Psoas muscle (tissue), 8 donors: Measurements from ENCODE around the gene BCL11B. TPM values are rescaled to one million over a fixed set of nuclear protein-coding genes. Genes with fewer than 3 reads are reported as not detected.

ENCODE experiments used
- ATAC-seq, 4 donors: fragments of 200-7000 bp; cut with Tn5 transposase; one replicate each; pipeline ENCODE4 v1.9.1; 2020; ENCODE audit warnings: moderate library complexity in 3 of 4, mild to moderate bottlenecking in 2 of 4
- DNase-seq, 2 donors: peaks; one replicate each; pipeline ENCODE4 v3.0.0-alpha.2; 2020
- H3K27ac ChIP-seq: fragments of 200-600 bp; one replicate; pipeline ENCODE4 v1.8.0; 2022
- H3K27me3 ChIP-seq, 3 donors: fragments of 200-600 bp in 1 of 3; one replicate each; pipeline versions ENCODE4 v1.6.1 to v1.8.0; 2013 to 2022; ENCODE audit warnings: low read length in 2 of 3, mild to moderate bottlenecking in 2 of 3, moderate library complexity in 1 of 3; ENCODE audit not compliant: insufficient read depth in 3 of 3
- H3K36me3 ChIP-seq, 2 donors: fragments of 200-600 bp in 1 of 2; one replicate each; pipeline versions ENCODE4 v1.6.1 to v1.8.0; 2013 to 2022; ENCODE audit warnings: low read depth in 1 of 2, mild to moderate bottlenecking in 1 of 2, moderate library complexity in 1 of 2; ENCODE audit not compliant: insufficient read depth in 1 of 2
- H3K4me1 ChIP-seq: fragments of 200-600 bp; one replicate; pipeline ENCODE4 v1.8.0; 2022
- H3K4me3 ChIP-seq: fragments of 200-600 bp; one replicate; pipeline ENCODE4 v1.8.0; 2022; ENCODE audit warnings: mild to moderate bottlenecking
- H3K9me3 ChIP-seq: fragments of 200-600 bp; one replicate; pipeline ENCODE4 v1.8.0; 2022
- CTCF ChIP-seq: fragments of 200-600 bp; IDR thresholded peaks from one replicate; pipeline ENCODE4 v1.8.0; 2022; ENCODE audit warnings: antibody characterized with exemption
- WGBS, 3 donors: extraction: QIAGEN DNeasy Blood & Tissue Kit; methylation state at CpG; one replicate each; pipeline versions ENCODE4 v1.1.6 to v1.1.7; 2013; 5-methylcytosine and 5-hydroxymethylcytosine counted together
- intact Hi-C, 2 donors: fragments of 100-400 bp; cut with DNase I; formaldehyde crosslinking; loops; one replicate each; pipeline versions ENCODE4 v1.11.0 to v1.14.2; 2022
- polyA plus RNA-seq, 3 donors: library from polyadenylated mRNA; stranded (reverse); fragments of 200-250 nt; gene quantifications; one replicate each; pipeline ENCODE4 v1.2.3, GENCODE V29; 2013
- total RNA-seq, 4 donors: library from RNA; stranded (reverse); fragmentation: NEBNext Ultra II Directional in 2 of 4; extraction: Animal tissue kit (Norgen Biotek cat#: 25700) in 2 of 4; gene quantifications; one replicate each; pipeline versions ENCODE4 v1.2.1 to v1.2.4, GENCODE V29; 2021 to 2023
- donor health status: healthy with polysubstance abuse.
- donor health status: DM: no; HTN: no; CAD: no; lungs with moderate emphysema.
- donor health status: Bipolar disorder and iron deficiency.
- donor health status: healthy.
- donor health status: DM: yes; HTN: yes; CAD: no.
- donor health status: DM: no; HTN: no; CAD: no.
- donor health status: DM: no; HTN: no; CAD: no.
- donor health status: DM: yes; HTN: yes; CAD: no.

BCL11B gene
- total and polyA plus RNA-seq, 7 donors = 0.01 to 0.34 (median 0.15) TPM; not detected in 2

GRCh38 chr14:99203080-99203479, 68.9 kb downstream of the BCL11B start:
- Histone ChIP-seq H3K27ac (no peak overlapping the region), H3K27me3 (no peaks in the 10 kb centered on the region), H3K36me3 (no peaks in the 10 kb centered on the region), H3K4me1 (peaks cover 8% of the 10 kb centered on the region), H3K4me3 (no peak overlapping the region), H3K9me3 (no peaks in the 10 kb centered on the region)
- TF ChIP-seq CTCF = no peak
- WGBS, 3 donors = 82 to 90% (median 89%) methylated on average over 6 of the region's 6 CpGs
- intact Hi-C loops = no loop called here
- ATAC-seq = no peak
- DNase-seq = no peak

GRCh38 chr14:99202516-99202915, 69.5 kb downstream of the BCL11B start:
- Histone ChIP-seq H3K9me3 (no peaks in the 10 kb centered on the region), H3K4me3 (no peak overlapping the region), H3K36me3 (no peaks in the 10 kb centered on the region), H3K4me1 (peaks cover 8% of the 10 kb centered on the region), H3K27me3 (no peaks in the 10 kb centered on the region), H3K27ac (no peak overlapping the region)
- no peak for ATAC-seq
- DNase-seq = no peak
- 86 to 89% (median 89%) methylated on average over 8 of the region's 8 CpGs for WGBS, 3 donors
- no peak for TF ChIP-seq CTCF
- intact Hi-C loops = no loop called here

- WGBS, 3 donors = 82 to 88% (median 87%) methylated on average over 9 to 10 of the region's 10 CpGs
- TF ChIP-seq CTCF = no peak
- Histone ChIP-seq H3K36me3 (no peaks in the 10 kb centered on the region), H3K4me1 (peaks cover 8% of the 10 kb centered on the region), H3K4me3 (no peak overlapping the region), H3K27ac (no peak overlapping the region), H3K9me3 (no peaks in the 10 kb centered on the region), H3K27me3 (no peaks in the 10 kb centered on the region)
- ATAC-seq (no peak), DNase-seq (no peak)
- intact Hi-C loops = no loop called here
Measured at GRCh38 chr14:99201351-99202073, 70.5 kb downstream of the BCL11B start.

- Histone ChIP-seq H3K9me3 (no peaks in the 10 kb centered on the region), H3K27me3 (no peaks in the 10 kb centered on the region), H3K36me3 (no peaks in the 10 kb centered on the region), H3K4me1 (peaks cover 8% of the 10 kb centered on the region), H3K4me3 (no peak overlapping the region), H3K27ac (no peak overlapping the region)
- no peak for DNase-seq
- 24 to 38% (median 25%) methylated on average over 7 of the region's 7 CpGs for WGBS, 3 donors
- intact Hi-C loops = no loop called here
- no peak for TF ChIP-seq CTCF
- ATAC-seq = peak in 3 of 4 donors; percentile 76 to 92 (median 79)
Measured at GRCh38 chr14:99200654-99201005, 71.4 kb downstream of the BCL11B start.
